HEK293 (cell line): Measurements from ENCODE around the gene TPSG1.

Experiments used
- CTCF ChIA-PET: fragments of 350-600 bp; formaldehyde crosslinking; extraction: SDS; loops from one replicate; lab custom pipeline; 2021; ENCODE audit warnings: antibody characterized with exemption; lab: Yijun Ruan, JAX
- POLR2A ChIA-PET: fragments of 300-600 bp; formaldehyde crosslinking; extraction: SDS; loops from one replicate; lab custom pipeline; 2020; ENCODE audit warnings: antibody characterized with exemption, inconsistent platforms; lab: Yijun Ruan, JAX
- H3K27ac ChIP-seq: fragments of 200-500 bp; sonication (Bioruptor generic); 2 replicates; pipeline ENCODE4 v1.5.1; 2014; ENCODE audit warnings: low read depth, low read length, control low read depth, inconsistent platforms; ENCODE audit errors: extremely low read depth
- H3K36me3 ChIP-seq, 2 experiments: fragments of 200-500 bp in 1 of 2; sonication (Bioruptor generic) in 1 of 2; 1 replicate in 1 of 2; 2 replicates in 1 of 2; pipeline ENCODE4 v1.5.1; 2014 to 2017; ENCODE audit warnings: inconsistent platforms in 2 of 2, low read length in 2 of 2; ENCODE audit not compliant: control insufficient read depth in 2 of 2, insufficient read depth in 1 of 2
- H3K4me1 ChIP-seq: fragments of 200-500 bp; sonication (Bioruptor generic); 2 replicates; pipeline ENCODE4 v1.5.1; 2014; ENCODE audit warnings: mild to moderate bottlenecking, low read length, inconsistent platforms; ENCODE audit not compliant: control insufficient read depth, insufficient read depth
- H3K4me3 ChIP-seq: 2 replicates; pipeline ENCODE4 v1.5.1; 2011; ENCODE audit warnings: low read depth, mild to moderate bottlenecking, control low read depth, low read length, moderate library complexity
- H3K9me3 ChIP-seq: fragments of 200-500 bp; sonication (Bioruptor generic); 2 replicates; pipeline ENCODE4 v1.5.1; 2014; ENCODE audit warnings: low read depth, low read length, inconsistent platforms; ENCODE audit not compliant: control insufficient read depth, insufficient read depth
- BCL6B ChIP-seq: fragments of 450-650 bp; formaldehyde crosslinking; IDR thresholded peaks from 2 replicates; pipeline ENCODE4 v1.5.1; 2017; ENCODE audit warnings: missing biosample characterization, missing genetic modification characterization
- HIC1 ChIP-seq: fragments of 450-650 bp; formaldehyde crosslinking; IDR thresholded peaks from 2 replicates; pipeline ENCODE4 v1.5.1; 2016; ENCODE audit warnings: missing biosample characterization, missing genetic modification characterization
- HOXA7 ChIP-seq: sonication (generic); formaldehyde crosslinking; IDR thresholded peaks from 2 replicates; pipeline ENCODE4 v1.8.1; 2022; ENCODE audit warnings: missing genetic modification reagents, borderline replicate concordance
- KLF1 ChIP-seq: fragments of 450-650 bp; formaldehyde crosslinking; IDR thresholded peaks from 2 replicates; pipeline ENCODE4 v1.5.1; 2016; ENCODE audit warnings: missing biosample characterization, missing genetic modification characterization
- OVOL3 ChIP-seq: fragments of 450-650 bp; formaldehyde crosslinking; IDR thresholded peaks from 2 replicates; pipeline ENCODE4 v1.5.1; 2016; ENCODE audit warnings: missing biosample characterization, missing genetic modification characterization
- SP2 ChIP-seq: fragments of 450-650 bp; formaldehyde crosslinking; IDR thresholded peaks from 2 replicates; pipeline ENCODE4 v1.5.1; 2016; ENCODE audit warnings: missing biosample characterization, missing genetic modification characterization
- ZBTB1 ChIP-seq: fragments of 450-650 bp; formaldehyde crosslinking; IDR thresholded peaks from 2 replicates; pipeline ENCODE4 v1.5.1; 2016; ENCODE audit warnings: missing biosample characterization, missing genetic modification characterization
- ZBTB21 ChIP-seq: fragments of 450-650 bp; formaldehyde crosslinking; IDR thresholded peaks from 2 replicates; pipeline ENCODE4 v1.5.1; 2017; ENCODE audit warnings: missing biosample characterization, missing genetic modification characterization
- ZBTB44 ChIP-seq: fragments of 450-650 bp; IDR thresholded peaks from 2 replicates; pipeline ENCODE4 v1.5.1; 2018; ENCODE audit warnings: missing biosample characterization, mild to moderate bottlenecking, missing genetic modification characterization
- ZNF148 ChIP-seq: fragments of 450-650 bp; formaldehyde crosslinking; IDR thresholded peaks from 2 replicates; pipeline ENCODE4 v1.5.0; 2017; ENCODE audit warnings: missing biosample characterization, missing genetic modification characterization, borderline replicate concordance
- ZNF16 ChIP-seq: fragments of 450-650 bp; formaldehyde crosslinking; IDR thresholded peaks from 2 replicates; pipeline ENCODE4 v1.5.1; 2016; ENCODE audit warnings: low read depth, missing biosample characterization, missing genetic modification characterization
- ZNF391 ChIP-seq: fragments of 450-650 bp; formaldehyde crosslinking; IDR thresholded peaks from 2 replicates; pipeline ENCODE4 v1.5.1; 2016; ENCODE audit warnings: low read depth, missing biosample characterization, missing genetic modification characterization, borderline replicate concordance
- ZNF416 ChIP-seq: fragments of 450-650 bp; formaldehyde crosslinking; IDR thresholded peaks from 2 replicates; pipeline ENCODE4 v1.5.1; 2016; ENCODE audit warnings: missing biosample characterization, missing genetic modification characterization
- ZNF600 ChIP-seq: fragments of 450-650 bp; formaldehyde crosslinking; IDR thresholded peaks from 2 replicates; pipeline ENCODE4 v1.5.1; 2016; ENCODE audit warnings: missing biosample characterization, missing genetic modification characterization
- ZNF776 ChIP-seq: fragments of 450-650 bp; formaldehyde crosslinking; IDR thresholded peaks from 2 replicates; pipeline ENCODE4 v1.5.0; 2017; ENCODE audit warnings: missing biosample characterization, missing genetic modification characterization, borderline replicate concordance
- ZNF792 ChIP-seq: fragments of 450-650 bp; formaldehyde crosslinking; IDR thresholded peaks from 2 replicates; pipeline ENCODE4 v1.5.1; 2016; ENCODE audit warnings: missing biosample characterization, missing genetic modification characterization

The TPSG1 gene

GRCh38 chr16:1202274-1202673, 22.8 kb downstream of the TPSG1 start:
- H3K4me3 ChIP-seq: no peak overlapping the region
- ChIA-PET CTCF (no interaction called here), POLR2A (no interaction called here)
- no peaks in the 10 kb centered on the region for H3K9me3 ChIP-seq
- H3K36me3 ChIP-seq: peaks cover 0 to 5% of the 10 kb centered on the region in 2 experiments; a peak in 1 of 3 replicates
- TF ChIP-seq ZNF792 (tag by site-specific recombination) (no peak), KLF1 (tag by site-specific recombination) (peak; percentile 85), HOXA7 (CRISPR knock-in tag) (no peak), ZNF148 (tag by site-specific recombination) (no peak), ZNF16 (tag by site-specific recombination) (no peak), ZNF776 (tag by site-specific recombination) (no peak), ZBTB1 (tag by site-specific recombination) (no peak), ZBTB21 (no peak), ZNF391 (tag by site-specific recombination) (no peak), ZNF600 (tag by site-specific recombination) (no peak), SP2 (peak; percentile 18), OVOL3 (tag by site-specific recombination) (no peak), ZBTB44 (tag by site-specific recombination) (no peak), BCL6B (tag by site-specific recombination) (no peak)
- no peak overlapping the region for H3K27ac ChIP-seq
- no peaks in the 10 kb centered on the region; the same call in 1 of the 2 replicates for H3K4me1 ChIP-seq

GRCh38 chr16:1201444-1201843, 23.6 kb downstream of the TPSG1 start:
- TF ChIP-seq HIC1 (tag by site-specific recombination) (peak; percentile 29; the same call in 1 of the 2 replicates), ZNF416 (tag by site-specific recombination) (no peak)
- Histone ChIP-seq H3K4me1 (peaks cover 3% of the 10 kb centered on the region; the same call in 1 of the 2 replicates), H3K27ac (no peak overlapping the region), H3K4me3 (no peak overlapping the region), H3K9me3 (no peaks in the 10 kb centered on the region), H3K36me3 (peaks cover 0 to 5% of the 10 kb centered on the region in 2 experiments; a peak in 1 of 3 replicates)
- ChIA-PET CTCF (interaction anchor here (1.1 kb wide), 1 partner anchor 146 kb away, joined by 3 read pairs; no protein-coding TSS in a partner anchor), POLR2A (no interaction called here)
